ENCODE data around the gene EIF4A2. TPM values are rescaled to one million over a fixed set of nuclear protein-coding genes. Genes with fewer than 3 reads are reported as not detected.
"Not testable (repeated sequence)": the region's sequence is repeated elsewhere in the genome, so short reads cannot be mapped to it uniquely, and the experiment has no call there.

Gene EIF4A2
- total RNA-seq, 1 donor from 2014 or later = 574 TPM

GRCh38 chr3:186798239-186798874 is 15.0 kb downstream of the EIF4A2 start:
- H3K36me3 Mint-ChIP-seq (ENCODE audit: low read depth) = peaks cover 62% of the 10 kb centered on the region
- DNase-seq (no peak), ATAC-seq (ENCODE audit: low read depth) (no peak)
- H3K9me3 Mint-ChIP-seq = no peaks in the 10 kb centered on the region
- no peaks in the 10 kb centered on the region for H3K27me3 Mint-ChIP-seq
- POLR2A ChIA-PET = interaction anchor here (3.4 kb wide), 1 partner anchor 14 kb away, joined by 19 read pairs; the partner anchor contains the start of gene EIF4A2
- CTCF ChIA-PET = interaction anchor here (1.0 kb wide), 1 partner anchor 21 kb away, joined by 3 read pairs; no protein-coding TSS in a partner anchor
- intact Hi-C loops (cut with micrococcal nuclease) = no loop called here
- H3K27ac Mint-ChIP-seq = no peak overlapping the region
- TF ChIP-seq, protein P1, sequence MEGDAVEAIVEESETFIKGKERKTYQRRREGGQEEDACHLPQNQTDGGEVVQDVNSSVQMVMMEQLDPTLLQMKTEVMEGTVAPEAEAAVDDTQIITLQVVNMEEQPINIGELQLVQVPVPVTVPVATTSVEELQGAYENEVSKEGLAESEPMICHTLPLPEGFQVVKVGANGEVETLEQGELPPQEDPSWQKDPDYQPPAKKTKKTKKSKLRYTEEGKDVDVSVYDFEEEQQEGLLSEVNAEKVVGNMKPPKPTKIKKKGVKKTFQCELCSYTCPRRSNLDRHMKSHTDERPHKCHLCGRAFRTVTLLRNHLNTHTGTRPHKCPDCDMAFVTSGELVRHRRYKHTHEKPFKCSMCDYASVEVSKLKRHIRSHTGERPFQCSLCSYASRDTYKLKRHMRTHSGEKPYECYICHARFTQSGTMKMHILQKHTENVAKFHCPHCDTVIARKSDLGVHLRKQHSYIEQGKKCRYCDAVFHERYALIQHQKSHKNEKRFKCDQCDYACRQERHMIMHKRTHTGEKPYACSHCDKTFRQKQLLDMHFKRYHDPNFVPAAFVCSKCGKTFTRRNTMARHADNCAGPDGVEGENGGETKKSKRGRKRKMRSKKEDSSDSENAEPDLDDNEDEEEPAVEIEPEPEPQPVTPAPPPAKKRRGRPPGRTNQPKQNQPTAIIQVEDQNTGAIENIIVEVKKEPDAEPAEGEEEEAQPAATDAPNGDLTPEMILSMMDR (IDR thresholded peaks at IDR 0.05) = no peak
- no peak overlapping the region for H3K4me3 Mint-ChIP-seq
- peaks cover 9% of the 10 kb centered on the region for H3K4me1 Mint-ChIP-seq

- POLR2A ChIA-PET = interaction anchor here (0.8 to 1.1 kb wide), 3 partner anchors 10 to 17 kb away, joined by 3 to 5 read pairs (median 4); partner anchors contain the start of gene EIF4A2
Observed at GRCh38 chr3:186800285-186800684, 16.9 kb downstream of the EIF4A2 start.

GRCh38 chr3:186802701-186803100 is 19.3 kb downstream of the EIF4A2 start:
- H3K4me1 Mint-ChIP-seq = peaks cover 25% of the 10 kb centered on the region
- no peak overlapping the region for H3K4me3 Mint-ChIP-seq
- POLR2A ChIA-PET = interaction anchor here (1.1 to 1.3 kb wide), 2 partner anchors 13 to 19 kb away, joined by 4 to 6 read pairs; partner anchors contain the start of gene EIF4A2
- no peak for ATAC-seq (ENCODE audit: low read depth)
- H3K27me3 Mint-ChIP-seq = no peaks in the 10 kb centered on the region
- intact Hi-C loops (cut with micrococcal nuclease) = loop anchor here (10.0 kb wide), 1 partner anchor 458 kb away; no protein-coding TSS in a partner anchor
- H3K27ac Mint-ChIP-seq = no peak overlapping the region
- no peak for DNase-seq
- TF ChIP-seq, protein P1 (IDR thresholded peaks at IDR 0.05) = no peak
- H3K9me3 Mint-ChIP-seq = no peaks in the 10 kb centered on the region
- CTCF ChIA-PET = no interaction called here
- peaks cover 39% of the 10 kb centered on the region for H3K36me3 Mint-ChIP-seq (ENCODE audit: low read depth)

More at GRCh38 chr3:186800285-186800684, 16.9 kb downstream of the EIF4A2 start:
- no peak overlapping the region for H3K27ac Mint-ChIP-seq
- CTCF ChIA-PET = interaction anchor here (0.6 kb wide), 1 partner anchor 18 kb away, joined by 3 read pairs; no protein-coding TSS in a partner anchor
- H3K9me3 Mint-ChIP-seq = no peaks in the 10 kb centered on the region
- no peak for ATAC-seq (ENCODE audit: low read depth)
- TF ChIP-seq, protein P1 (IDR thresholded peaks at IDR 0.05) = no peak
- peaks cover 15% of the 10 kb centered on the region for H3K4me1 Mint-ChIP-seq
- H3K36me3 Mint-ChIP-seq (ENCODE audit: low read depth) = peaks cover 51% of the 10 kb centered on the region
- H3K27me3 Mint-ChIP-seq = no peaks in the 10 kb centered on the region
- intact Hi-C loops (cut with micrococcal nuclease) = loop anchor here (10.0 kb wide), 1 partner anchor 455 kb away; no protein-coding TSS in a partner anchor
- H3K4me3 Mint-ChIP-seq = no peak overlapping the region
- DNase-seq = no peak

DNA sequence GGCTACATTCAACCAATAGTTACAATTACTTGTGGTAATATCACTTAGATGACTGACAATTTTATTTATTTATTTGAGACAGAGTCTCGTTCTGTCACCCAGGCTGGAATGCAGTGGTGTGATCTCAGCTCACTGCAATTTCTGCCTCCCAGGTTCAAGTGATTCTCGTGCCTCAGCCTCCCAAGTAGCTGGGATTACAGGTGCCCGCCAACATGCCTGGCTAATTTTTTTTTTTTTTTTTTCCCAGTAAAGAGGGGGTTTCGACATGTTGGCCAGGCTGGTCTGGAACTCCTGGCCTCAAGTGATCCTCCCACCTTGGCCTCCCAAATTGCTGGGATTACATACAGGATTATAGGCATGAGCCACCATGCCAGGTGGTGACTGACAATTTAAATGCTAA is 20.1 kb downstream of the EIF4A2 start:
- Mint-ChIP-seq H3K4me1 (peaks cover 25% of the 10 kb centered on the region), H3K36me3 (ENCODE audit: low read depth) (peaks cover 37% of the 10 kb centered on the region)
- H3K27ac Mint-ChIP-seq; CTCF ChIA-PET; H3K9me3 Mint-ChIP-seq; DNase-seq; ATAC-seq (ENCODE audit: low read depth); H3K4me3 Mint-ChIP-seq; H3K27me3 Mint-ChIP-seq: not testable (repeated sequence)
- intact Hi-C loops (cut with micrococcal nuclease) = loop anchor here (10.0 kb wide), 1 partner anchor 459 kb away; no protein-coding TSS in a partner anchor
- POLR2A ChIA-PET = interaction anchor here (1.3 kb wide), 1 partner anchor 20 kb away, joined by 6 read pairs; the partner anchor contains the start of gene EIF4A2

- Mint-ChIP-seq H3K27me3 (no peaks in the 10 kb centered on the region), H3K4me1 (peaks cover 17% of the 10 kb centered on the region), H3K36me3 (ENCODE audit: low read depth) (peaks cover 16% of the 10 kb centered on the region), H3K4me3 (peak within 1 kb of the TSS; percentile 96), H3K9me3 (no peaks in the 10 kb centered on the region), H3K27ac (peak within 1 kb of the TSS; percentile 91)
- intact Hi-C loops (cut with micrococcal nuclease) = loop anchor here (1.0 to 10.0 kb wide), 4 partner anchors 21 to 462 kb away; partner anchors contain the start of gene EIF4A2
- ATAC-seq (ENCODE audit: low read depth) (peak; percentile 86), DNase-seq (peak; percentile 78)
- CTCF ChIA-PET = no interaction called here
- TF ChIP-seq, protein P1 (IDR thresholded peaks at IDR 0.05) = no peak
- POLR2A ChIA-PET = interaction anchor here (0.7 to 6.3 kb wide), 9 partner anchors 10 to 34 kb away, joined by 3 to 93 read pairs (median 4); partner anchors contain the start of gene EIF4A2
Observed at GRCh38 chr3:186806089-186807055, 23.0 kb downstream of the EIF4A2 start, which contains the start of gene RFC4. TSS of gene RFC4 (minus strand) at chr3:186806482. CDS start at chr3:186804713, 1,769 bp downstream.
